ENCODE data around the gene BCL3.
"Not testable (repeated sequence)": the region's sequence is repeated elsewhere in the genome, so short reads cannot be mapped to it uniquely, and the experiment has no call there.

Gene BCL3

DNA sequence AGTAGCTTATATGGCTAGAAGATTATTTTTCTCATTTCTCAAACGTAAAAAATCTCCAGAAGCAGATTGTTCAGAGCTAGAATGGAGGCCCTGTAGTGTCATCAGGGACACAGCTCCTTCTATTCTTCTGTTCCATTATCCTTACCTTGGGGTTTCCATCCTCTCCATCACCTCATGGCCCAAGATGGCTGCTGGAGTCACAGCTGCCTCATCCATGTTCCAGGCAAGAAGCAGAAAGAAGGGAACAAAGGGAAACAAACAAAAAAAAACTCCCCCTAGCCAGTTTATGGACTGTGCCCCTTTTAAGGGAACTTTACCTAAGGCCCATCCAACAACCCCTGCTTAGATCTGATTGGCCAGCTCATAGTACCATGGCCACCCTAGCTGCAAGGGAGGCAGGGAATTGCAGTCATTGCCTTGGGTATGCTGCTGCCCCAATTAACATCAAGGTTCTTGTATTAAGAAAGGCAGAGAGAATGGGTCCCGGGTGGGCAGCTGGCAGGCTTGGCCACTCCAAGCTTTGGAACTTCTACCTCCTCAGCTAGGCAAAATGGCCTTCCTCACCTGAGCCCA lies 33.8 kb upstream of the BCL3 start:
- H3K27ac ChIP-seq = no peak overlapping the region
- TF ChIP-seq, protein P1, sequence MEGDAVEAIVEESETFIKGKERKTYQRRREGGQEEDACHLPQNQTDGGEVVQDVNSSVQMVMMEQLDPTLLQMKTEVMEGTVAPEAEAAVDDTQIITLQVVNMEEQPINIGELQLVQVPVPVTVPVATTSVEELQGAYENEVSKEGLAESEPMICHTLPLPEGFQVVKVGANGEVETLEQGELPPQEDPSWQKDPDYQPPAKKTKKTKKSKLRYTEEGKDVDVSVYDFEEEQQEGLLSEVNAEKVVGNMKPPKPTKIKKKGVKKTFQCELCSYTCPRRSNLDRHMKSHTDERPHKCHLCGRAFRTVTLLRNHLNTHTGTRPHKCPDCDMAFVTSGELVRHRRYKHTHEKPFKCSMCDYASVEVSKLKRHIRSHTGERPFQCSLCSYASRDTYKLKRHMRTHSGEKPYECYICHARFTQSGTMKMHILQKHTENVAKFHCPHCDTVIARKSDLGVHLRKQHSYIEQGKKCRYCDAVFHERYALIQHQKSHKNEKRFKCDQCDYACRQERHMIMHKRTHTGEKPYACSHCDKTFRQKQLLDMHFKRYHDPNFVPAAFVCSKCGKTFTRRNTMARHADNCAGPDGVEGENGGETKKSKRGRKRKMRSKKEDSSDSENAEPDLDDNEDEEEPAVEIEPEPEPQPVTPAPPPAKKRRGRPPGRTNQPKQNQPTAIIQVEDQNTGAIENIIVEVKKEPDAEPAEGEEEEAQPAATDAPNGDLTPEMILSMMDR (conservative IDR thresholded peaks at IDR 0.05) = no peak
- TF ChIP-seq ZFX (IDR thresholded peaks at IDR 0.05) = no peak

DNA sequence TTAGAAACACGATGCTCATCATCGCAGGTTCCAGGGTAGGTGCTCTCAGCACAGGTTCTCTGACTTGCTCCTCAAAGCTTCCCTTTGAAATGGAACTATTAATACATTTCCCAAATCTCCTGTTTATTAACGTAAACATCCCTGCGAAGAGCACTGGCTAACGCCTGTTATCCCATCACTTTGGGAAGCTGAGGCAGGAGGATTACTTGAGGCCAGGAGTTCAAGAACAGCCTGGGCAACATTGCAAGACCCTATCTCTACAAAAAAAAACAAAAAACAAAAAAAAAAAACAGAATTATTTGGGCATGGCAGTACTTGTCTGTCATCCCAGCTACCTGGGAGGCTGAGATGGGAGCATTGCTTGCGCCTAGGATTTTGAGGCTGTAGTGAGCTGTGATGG lies 30.9 kb upstream of the BCL3 start:
- TF ChIP-seq ZFX (IDR thresholded peaks at IDR 0.05) = no peak
- TF ChIP-seq, protein P1 (conservative IDR thresholded peaks at IDR 0.05) = no peak
- peak overlapping the region; percentile 72 for H3K27ac ChIP-seq

DNA sequence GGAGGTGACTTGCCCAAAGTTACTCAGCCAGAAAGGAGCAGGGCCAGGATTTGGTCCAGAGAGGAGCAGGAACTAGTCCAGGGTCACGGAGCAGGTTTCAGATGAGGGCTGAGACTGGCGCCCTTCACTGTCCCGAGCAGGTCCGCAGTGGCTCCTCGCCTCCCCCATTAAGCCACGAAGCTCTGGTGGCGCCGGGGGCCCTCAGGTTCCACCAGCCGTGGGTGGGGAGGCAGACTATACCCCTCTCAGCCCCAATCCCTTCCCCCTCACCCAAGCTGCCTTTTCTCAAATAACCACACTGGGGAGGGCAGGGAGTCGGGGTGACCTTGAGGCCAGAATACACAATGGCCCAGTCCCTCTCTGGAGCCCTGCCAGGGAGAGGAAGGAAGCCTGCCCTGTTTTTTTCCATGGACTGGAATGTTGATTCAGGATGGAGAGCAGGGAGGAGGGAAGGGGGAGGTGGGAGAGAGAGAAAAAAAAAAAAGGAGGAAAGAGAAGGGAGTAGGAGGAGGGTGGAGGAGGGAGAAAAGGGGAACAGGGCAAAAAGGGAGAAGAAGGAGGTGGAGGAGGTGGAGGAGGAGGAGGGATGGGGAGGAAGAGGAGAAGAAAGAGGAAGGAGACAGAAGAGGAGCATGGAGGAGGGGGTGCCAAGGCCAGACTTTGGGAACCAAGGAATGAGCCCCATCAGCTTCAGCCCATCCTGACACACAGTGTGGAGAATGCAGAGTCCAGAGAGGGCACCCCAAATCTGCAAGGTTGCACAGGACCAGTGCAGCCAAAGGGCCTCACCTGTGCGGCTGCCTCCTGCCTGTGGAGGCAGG lies 29.9 kb upstream of the BCL3 start:
- peak overlapping the region; percentile 72 for H3K27ac ChIP-seq

DNA sequence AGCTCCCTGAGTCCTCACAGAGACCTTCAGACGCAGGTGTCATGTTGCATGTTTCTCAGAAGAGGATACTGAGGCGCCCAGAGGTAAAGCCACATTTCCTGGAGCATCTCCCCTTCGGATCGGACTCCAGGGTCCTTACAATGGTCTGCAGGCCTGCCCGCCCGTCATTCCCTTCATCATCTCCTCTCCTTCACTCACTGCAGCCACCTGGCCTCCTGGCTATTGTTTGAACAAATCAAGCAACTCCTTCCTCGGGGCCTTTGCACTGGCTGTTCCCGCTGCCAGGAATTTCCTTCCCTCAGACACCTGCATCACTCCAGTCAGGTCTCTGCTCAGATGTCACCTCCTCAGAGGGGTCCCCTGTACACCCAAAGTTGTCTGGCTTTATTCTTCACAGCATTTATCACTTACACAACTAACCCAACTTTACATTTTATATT lies 29.2 kb upstream of the BCL3 start:
- TF ChIP-seq, protein P1 (conservative IDR thresholded peaks at IDR 0.05) = no peak
- TF ChIP-seq ZFX (IDR thresholded peaks at IDR 0.05) = no peak
- peak overlapping the region; percentile 72 for H3K27ac ChIP-seq

More for the DNA sequence above, 29.9 kb upstream of the BCL3 start:
- TF ChIP-seq ZFX (IDR thresholded peaks at IDR 0.05) = no peak
- TF ChIP-seq, protein P1 (conservative IDR thresholded peaks at IDR 0.05) = no peak

DNA sequence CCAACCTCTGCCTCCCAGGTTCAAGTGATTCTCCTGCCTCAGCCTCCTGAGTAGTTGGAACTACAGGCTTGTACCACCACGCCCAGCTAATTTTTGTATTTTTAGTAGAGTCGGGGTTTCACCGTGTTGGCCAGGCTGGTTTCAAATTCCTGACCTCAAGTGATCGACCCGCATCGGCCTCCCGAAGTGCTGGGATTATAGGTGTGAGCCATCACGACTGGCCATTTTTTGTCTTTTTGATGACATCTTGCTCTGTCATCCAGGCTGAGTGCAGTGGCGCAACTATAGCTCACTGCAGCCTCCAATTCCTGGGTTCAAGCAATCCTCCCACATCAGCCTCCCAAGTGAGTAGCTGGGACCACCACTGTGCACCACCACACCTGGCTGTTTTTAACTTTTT lies 28.1 kb upstream of the BCL3 start:
- not testable (repeated sequence) for H3K27ac ChIP-seq

DNA sequence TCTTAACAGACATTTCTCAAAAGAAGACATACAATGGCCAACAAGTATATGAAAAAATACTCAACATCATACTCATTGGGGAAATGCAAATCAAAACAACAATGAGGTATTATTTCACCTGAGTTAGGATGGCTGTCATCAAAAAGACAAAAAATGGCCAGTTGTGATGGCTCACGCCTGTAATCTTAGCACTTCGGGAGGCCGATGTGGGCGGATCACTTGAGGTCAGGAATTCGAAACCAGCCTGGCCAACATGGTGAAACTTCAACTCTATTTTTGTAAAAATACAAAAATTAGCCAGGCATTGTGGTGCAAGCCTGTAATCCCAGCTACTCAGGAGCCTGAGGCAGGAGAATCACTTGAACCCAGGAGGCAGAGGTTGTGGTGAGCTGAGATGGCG lies 27.6 kb upstream of the BCL3 start:
- TF ChIP-seq ZFX (IDR thresholded peaks at IDR 0.05) = no peak
- TF ChIP-seq, protein P1 (conservative IDR thresholded peaks at IDR 0.05) = no peak
- H3K27ac ChIP-seq = no peak overlapping the region

DNA sequence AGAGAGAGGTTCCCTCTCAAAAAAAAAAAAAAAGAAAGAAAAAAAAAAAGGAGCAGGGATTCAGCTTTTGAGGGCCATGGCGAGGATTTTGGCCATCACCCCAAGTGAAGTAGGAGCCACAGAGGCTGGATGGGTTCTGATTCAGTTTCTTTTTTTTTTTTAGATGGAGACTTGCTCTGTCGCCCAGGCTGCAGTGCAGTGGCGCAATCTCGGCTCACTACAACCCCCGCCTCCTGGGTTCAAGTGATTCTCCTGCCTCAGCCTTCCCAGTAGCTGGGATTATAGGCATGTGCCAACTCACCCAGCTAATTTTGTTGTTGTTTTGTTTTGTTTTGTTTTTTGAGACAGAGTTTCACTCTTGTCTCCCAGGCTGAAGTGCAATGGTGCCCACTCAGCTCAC lies 27.1 kb upstream of the BCL3 start:
- not testable (repeated sequence) for H3K27ac ChIP-seq

DNA sequence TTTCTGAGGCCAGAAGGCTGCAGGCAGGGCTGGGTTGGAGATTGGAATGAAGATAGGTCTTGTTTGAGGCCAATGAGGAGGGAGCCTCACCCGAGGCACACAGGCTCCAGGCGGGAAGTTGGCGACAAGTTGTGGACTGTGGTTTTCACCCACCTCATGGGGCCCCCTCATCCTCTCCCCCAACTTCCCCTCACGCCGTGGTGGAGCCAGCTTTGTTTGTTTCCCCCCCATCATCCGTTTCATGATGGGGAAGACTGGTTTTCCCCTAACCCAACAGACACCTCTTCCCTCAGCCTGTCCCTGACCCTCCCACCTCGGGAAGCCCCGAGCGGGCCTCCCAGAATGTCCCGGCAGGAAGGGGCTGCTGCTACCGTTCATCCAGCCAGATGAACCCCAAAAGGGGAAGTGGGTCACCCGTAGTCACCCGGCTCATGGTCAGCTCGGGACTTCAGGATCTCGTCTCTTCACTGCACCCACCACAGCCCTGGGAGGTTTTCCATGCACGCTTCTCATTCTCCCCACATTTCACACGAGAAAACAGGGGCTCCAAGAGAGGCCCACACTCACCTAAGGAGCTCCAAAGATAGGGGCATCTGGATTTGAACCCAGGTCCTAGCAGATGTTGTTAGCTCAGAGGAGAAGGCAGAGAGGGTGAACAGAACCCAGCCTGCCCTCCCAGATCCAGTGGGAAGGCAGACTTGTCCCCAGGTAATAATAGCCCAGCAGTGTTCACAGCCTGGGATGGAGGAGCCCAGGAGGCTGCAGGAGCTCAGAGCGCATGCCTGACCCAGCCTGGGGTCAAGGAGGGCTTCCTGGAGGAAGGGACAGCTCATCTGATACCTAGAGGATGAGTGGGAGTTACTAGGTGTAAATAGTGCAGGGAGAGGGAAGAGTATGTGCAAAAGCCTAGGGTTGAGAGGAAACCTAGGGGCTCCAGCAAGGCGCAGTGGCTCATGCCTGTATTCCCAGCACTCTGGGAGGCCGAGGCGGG lies 26.1 kb upstream of the BCL3 start:
- TF ChIP-seq ZFX (IDR thresholded peaks at IDR 0.05) = no peak
- TF ChIP-seq, protein P1 (conservative IDR thresholded peaks at IDR 0.05) = no peak
- no peak overlapping the region; the same call in 1 of the 2 replicates for H3K27ac ChIP-seq

Data from C4-2B (cell line).